Esophagus muscularis mucosa (tissue), 4 donors: ENCODE data around the gene PCBP3.

Source experiments
- CTCF ChIP-seq, 3 experiments: fragments of 200-600 bp in 2 of 3; fragments of 450-650 bp in 1 of 3; sonication (generic) in 2 of 3; IDR thresholded peaks; one replicate each; pipeline ENCODE4 v1.5.1; 2017 to 2019; ENCODE audit warnings: antibody characterized with exemption in 3 of 3, mild to moderate bottlenecking in 2 of 3, moderate library complexity in 1 of 3
- EP300 ChIP-seq: sonication (generic); formaldehyde crosslinking; IDR thresholded peaks from one replicate; pipeline ENCODE4 v1.6.1; 2017; ENCODE audit warnings: antibody characterized with exemption
- POLR2A ChIP-seq: fragments of 450-650 bp; IDR thresholded peaks from one replicate; pipeline ENCODE4 v1.6.1; 2017; ENCODE audit warnings: antibody characterized with exemption, moderate library complexity, mild to moderate bottlenecking, low read depth
- POLR2AphosphoS5 ChIP-seq, 2 donors: sonication (generic); formaldehyde crosslinking; IDR thresholded peaks; one replicate each; pipeline ENCODE4 v1.6.1; 2017; ENCODE audit warnings: antibody characterized with exemption in 2 of 2

GRCh38 chr21:45938811-45939520, 295.4 kb downstream of the PCBP3 start:
- TF ChIP-seq CTCF (IDR thresholded peaks at IDR 0.05) (no peak), POLR2A (no peak), POLR2AphosphoS5 (IDR thresholded peaks at IDR 0.05) (no peak), EP300 (no peak)
